ENCODE results near the gene IL12RB1. TPM values are rescaled to one million over a fixed set of nuclear protein-coding genes. Genes with fewer than 3 reads are reported as not detected.

Gene IL12RB1
- total RNA-seq, 4 donors from 2014 or later: 0.93 to 1.1 TPM; not detected in 2

DNA sequence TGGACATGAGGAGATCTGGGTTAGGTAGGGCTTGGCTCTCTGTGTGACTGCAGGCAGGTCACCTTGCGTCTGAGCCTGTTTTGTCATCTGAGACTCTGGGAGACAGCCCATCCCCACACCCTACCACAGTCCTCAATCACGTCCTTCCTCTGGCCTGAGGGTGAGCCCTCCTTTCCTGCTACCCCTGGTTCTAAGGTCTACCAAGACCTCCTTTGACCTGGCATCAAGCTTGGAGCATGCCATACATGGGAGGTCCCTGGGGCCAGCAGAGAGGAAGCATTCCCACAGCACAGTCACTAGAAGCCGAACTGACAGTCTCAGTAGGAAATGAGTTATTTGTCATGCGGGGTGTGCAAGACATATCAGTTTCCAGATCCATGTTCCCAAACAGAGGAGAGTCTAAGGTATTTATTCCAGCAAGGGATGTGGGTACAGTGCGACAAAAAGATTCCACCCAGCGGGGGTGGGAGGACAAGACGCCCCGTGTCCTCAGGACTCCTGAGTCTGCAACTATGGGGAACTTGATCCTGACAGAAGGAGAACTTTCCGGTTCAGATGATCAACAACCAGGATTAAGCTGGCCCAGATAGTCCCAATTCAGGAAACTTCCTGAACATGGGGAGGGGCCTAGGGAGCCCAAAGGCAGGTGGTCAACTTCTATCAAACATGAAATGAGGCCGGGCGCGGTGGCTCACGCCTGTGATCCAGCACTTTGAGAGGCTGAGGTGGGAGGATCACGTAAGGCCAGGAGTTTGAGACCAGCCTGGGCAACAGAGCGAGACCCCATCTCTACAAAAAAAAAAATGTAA, 69.3 kb downstream of the IL12RB1 start:
- H3K36me3 ChIP-seq: peaks cover 18 to 25% of the 10 kb centered on the region in 2 donors
- H3K4me1 ChIP-seq: peaks cover 36 to 64% of the 10 kb centered on the region in 2 donors
- H3K27me3 ChIP-seq: no peaks in the 10 kb centered on the region
- TF ChIP-seq, protein P1, sequence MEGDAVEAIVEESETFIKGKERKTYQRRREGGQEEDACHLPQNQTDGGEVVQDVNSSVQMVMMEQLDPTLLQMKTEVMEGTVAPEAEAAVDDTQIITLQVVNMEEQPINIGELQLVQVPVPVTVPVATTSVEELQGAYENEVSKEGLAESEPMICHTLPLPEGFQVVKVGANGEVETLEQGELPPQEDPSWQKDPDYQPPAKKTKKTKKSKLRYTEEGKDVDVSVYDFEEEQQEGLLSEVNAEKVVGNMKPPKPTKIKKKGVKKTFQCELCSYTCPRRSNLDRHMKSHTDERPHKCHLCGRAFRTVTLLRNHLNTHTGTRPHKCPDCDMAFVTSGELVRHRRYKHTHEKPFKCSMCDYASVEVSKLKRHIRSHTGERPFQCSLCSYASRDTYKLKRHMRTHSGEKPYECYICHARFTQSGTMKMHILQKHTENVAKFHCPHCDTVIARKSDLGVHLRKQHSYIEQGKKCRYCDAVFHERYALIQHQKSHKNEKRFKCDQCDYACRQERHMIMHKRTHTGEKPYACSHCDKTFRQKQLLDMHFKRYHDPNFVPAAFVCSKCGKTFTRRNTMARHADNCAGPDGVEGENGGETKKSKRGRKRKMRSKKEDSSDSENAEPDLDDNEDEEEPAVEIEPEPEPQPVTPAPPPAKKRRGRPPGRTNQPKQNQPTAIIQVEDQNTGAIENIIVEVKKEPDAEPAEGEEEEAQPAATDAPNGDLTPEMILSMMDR (IDR thresholded peaks at IDR 0.05): no peak
- peak in 1 of 2 donors; percentile 13 for TF ChIP-seq POLR2A (IDR thresholded peaks at IDR 0.05)
- H3K27ac ChIP-seq: peak overlapping the region; percentile 54 to 91 (median 87)
- H3K9me3 ChIP-seq: no peaks in the 10 kb centered on the region
- no peak overlapping the region for H3K4me3 ChIP-seq (replicated peaks in 1 of 3)
- no peak for DNase-seq
- intact Hi-C loops (cut with DNase I): no loop called here
- 69 to 71% methylated on average over 14 to 15 of the region's 15 CpGs for WGBS, 2 donors

DNA sequence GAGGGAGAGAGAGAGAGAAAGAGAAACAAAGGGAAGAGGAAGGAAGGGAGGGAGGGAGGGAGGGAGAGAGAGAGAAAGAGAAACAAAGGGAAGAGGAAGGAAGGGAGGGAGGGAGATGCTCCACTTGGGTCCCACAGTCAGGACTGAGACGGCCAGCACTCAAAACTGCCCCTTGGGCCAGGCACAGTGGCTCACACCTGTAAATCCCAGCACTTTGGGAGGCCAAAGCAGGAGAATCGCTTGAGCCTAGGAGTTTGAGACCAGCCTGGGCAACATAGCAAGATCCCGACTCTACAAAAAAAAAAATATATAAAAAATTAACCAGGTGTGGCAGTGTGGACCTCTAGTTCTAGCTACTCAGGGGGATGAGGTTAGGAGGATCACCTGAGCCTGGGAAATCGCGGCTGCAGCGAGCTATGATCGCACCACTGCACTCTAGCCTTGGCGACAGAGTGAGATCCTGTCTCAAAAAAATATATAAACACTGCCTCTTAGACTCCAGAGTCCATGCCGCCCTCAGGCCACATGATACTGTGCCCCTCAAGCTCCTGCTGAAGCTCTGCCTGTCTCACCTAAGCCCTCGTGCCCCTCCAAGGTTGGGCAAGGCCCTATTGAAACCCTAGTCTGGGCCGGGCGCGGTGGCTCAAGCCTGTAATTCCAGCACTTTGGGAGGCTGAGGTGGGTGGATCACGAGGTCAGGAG, 70.4 kb downstream of the IL12RB1 start:
- intact Hi-C loops (cut with DNase I): no loop called here
- TF ChIP-seq POLR2A (IDR thresholded peaks at IDR 0.05): no peak
- TF ChIP-seq, protein P1 (IDR thresholded peaks at IDR 0.05): no peak
- Histone ChIP-seq H3K36me3 (peaks cover 27 to 29% of the 10 kb centered on the region in 2 donors), H3K9me3 (no peaks in the 10 kb centered on the region), H3K27ac (peak overlapping the region; percentile 54 to 91 (median 87)), H3K27me3 (no peaks in the 10 kb centered on the region), H3K4me1 (peaks cover 26 to 53% of the 10 kb centered on the region in 2 donors), H3K4me3 (replicated peaks in 1 of 3) (no peak overlapping the region)
- 86% methylated on average over 14 of the region's 14 CpGs for WGBS, 2 donors
- no peak for DNase-seq

DNA sequence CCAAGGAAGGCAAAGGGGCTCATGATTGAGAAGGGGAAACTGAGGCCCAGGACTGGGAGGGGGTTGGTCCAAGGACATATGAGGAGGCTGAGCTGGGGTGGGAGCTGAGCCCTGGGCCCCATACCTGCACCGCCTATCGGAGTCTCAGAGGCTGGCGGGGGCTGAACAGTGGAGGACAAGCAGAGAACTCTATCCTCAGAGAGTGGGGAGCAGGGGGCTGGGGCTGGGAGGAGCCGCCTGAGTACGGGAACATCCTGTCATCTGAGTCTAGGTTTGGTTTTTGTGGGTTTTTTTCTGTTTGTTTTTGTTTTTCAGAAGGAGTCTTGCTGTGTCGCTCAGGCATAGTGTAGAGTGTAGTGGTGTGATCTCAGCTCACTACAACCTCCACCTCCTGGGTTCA, 72.5 kb downstream of the IL12RB1 start:
- H3K4me1 ChIP-seq: peaks cover 10 to 34% of the 10 kb centered on the region in 2 donors
- DNase-seq: no peak
- H3K27me3 ChIP-seq: no peaks in the 10 kb centered on the region
- peaks cover 47 to 51% of the 10 kb centered on the region in 2 donors for H3K36me3 ChIP-seq
- peak overlapping the region; percentile 36 to 91 (median 61) for H3K27ac ChIP-seq
- 86 to 88% methylated on average over 6 of the region's 6 CpGs for WGBS, 2 donors
- no peaks in the 10 kb centered on the region for H3K9me3 ChIP-seq
- TF ChIP-seq POLR2A (IDR thresholded peaks at IDR 0.05): no peak
- H3K4me3 ChIP-seq (replicated peaks in 1 of 3): no peak overlapping the region
- intact Hi-C loops (cut with DNase I): no loop called here

DNA sequence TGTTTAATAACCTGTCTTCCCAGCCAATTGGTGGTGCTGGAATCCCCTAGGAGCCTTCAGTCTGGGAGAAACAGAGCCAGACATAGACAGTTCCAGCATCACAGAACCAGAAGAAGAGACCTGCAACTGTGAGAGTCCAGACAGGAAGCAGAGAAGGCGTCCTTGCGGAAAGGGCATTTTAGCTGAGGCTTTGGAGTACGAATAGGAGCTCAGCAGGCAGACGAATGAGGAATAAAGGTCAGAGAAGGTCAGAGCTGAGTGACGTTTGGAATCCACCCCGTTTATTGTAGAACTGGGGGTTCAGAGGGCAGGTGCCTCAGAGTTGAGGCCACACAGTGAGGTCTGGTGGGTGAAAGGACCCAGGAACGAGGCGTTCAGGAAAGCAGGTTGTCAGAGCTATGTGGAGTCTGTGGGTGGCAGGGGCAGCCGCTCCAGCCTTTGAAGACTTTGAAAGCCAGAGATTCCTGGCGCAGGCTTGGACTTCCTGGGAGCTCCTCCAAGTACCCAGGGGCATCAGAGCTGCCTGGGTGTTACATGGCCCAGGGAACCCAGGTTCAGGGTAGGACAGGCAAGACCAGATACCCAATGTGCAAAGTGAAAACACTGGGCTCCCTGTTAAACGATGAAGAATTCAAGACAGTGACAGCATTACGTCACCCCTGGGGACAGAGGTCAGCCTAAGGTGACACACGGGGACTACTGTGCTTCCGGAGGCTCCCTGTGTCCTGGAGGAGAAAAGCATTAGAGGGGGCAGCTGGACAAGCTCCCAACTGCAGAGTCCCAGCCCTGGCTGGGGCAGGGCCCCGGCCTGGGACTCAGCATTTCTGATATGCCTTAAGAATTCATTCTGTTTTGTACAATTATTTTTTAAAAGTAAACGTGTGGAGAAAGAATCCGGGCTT, 73.3 kb downstream of the IL12RB1 start:
- H3K4me3 ChIP-seq (replicated peaks in 1 of 3): peak overlapping the region in 1 of 3 donors; percentile 0
- H3K27ac ChIP-seq: peak overlapping the region in 2 of 3 donors; percentile 61 to 91
- intact Hi-C loops (cut with DNase I): no loop called here

More for the DNA sequence above, 73.3 kb downstream of the IL12RB1 start:
- WGBS, 2 donors: 78 to 83% methylated on average over 16 of the region's 17 CpGs
- no peak for DNase-seq
- no peak for TF ChIP-seq POLR2A (IDR thresholded peaks at IDR 0.05)
- TF ChIP-seq, protein P1 (IDR thresholded peaks at IDR 0.05): no peak
- H3K4me1 ChIP-seq: peaks cover 10 to 30% of the 10 kb centered on the region in 2 donors
- H3K27me3 ChIP-seq: no peaks in the 10 kb centered on the region
- peaks cover 47 to 58% of the 10 kb centered on the region in 2 donors for H3K36me3 ChIP-seq
- no peaks in the 10 kb centered on the region for H3K9me3 ChIP-seq

Measured in thyroid gland (tissue), 4 donors.